GM12865 (cell line): ENCODE data around the gene SYNE1.
"Not testable (repeated sequence)": the region's sequence is repeated elsewhere in the genome, so short reads cannot be mapped to it uniquely, and the experiment has no call there.

Source experiments
- DNase-seq: peaks from one replicate; pipeline ENCODE4 v3.0.0; 2010; ENCODE audit warnings: low read depth
- H3K4me3 ChIP-seq: 2 replicates; pipeline ENCODE4 v1.5.1; 2011; ENCODE audit warnings: mild to moderate bottlenecking, low read depth, low read length, control low read depth
- TF ChIP-seq, protein P1 (sequence below): IDR thresholded peaks from 2 replicates; pipeline ENCODE4 v1.5.1; 2011; ENCODE audit warnings: low read length, control low read depth, low read depth, inconsistent platforms; ENCODE audit not compliant: insufficient read depth; ENCODE audit errors: missing control alignments

Gene SYNE1

DNA sequence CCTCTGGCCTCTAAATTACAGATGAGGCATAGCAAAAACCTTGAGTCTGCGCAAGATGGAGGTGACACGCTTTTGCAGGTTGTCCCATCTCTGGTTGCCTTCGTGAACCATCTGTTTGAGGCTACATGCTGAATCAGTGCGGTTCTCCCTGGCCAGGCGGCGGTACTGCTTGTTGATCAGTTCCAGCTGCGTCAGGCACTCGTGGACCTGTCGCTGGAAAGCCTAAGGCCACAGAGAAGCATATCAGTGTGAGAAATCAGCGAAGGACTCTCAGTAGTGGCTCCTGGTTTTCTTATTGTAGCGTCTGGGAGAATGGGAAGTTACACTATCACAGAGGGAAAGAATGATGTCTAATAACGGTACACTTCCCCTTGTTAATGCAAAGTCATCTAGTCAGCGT, 485.2 kb downstream of the SYNE1 start:
- no peak overlapping the region for H3K4me3 ChIP-seq
- TF ChIP-seq, protein P1, sequence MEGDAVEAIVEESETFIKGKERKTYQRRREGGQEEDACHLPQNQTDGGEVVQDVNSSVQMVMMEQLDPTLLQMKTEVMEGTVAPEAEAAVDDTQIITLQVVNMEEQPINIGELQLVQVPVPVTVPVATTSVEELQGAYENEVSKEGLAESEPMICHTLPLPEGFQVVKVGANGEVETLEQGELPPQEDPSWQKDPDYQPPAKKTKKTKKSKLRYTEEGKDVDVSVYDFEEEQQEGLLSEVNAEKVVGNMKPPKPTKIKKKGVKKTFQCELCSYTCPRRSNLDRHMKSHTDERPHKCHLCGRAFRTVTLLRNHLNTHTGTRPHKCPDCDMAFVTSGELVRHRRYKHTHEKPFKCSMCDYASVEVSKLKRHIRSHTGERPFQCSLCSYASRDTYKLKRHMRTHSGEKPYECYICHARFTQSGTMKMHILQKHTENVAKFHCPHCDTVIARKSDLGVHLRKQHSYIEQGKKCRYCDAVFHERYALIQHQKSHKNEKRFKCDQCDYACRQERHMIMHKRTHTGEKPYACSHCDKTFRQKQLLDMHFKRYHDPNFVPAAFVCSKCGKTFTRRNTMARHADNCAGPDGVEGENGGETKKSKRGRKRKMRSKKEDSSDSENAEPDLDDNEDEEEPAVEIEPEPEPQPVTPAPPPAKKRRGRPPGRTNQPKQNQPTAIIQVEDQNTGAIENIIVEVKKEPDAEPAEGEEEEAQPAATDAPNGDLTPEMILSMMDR: no peak
- no peak for DNase-seq

DNA sequence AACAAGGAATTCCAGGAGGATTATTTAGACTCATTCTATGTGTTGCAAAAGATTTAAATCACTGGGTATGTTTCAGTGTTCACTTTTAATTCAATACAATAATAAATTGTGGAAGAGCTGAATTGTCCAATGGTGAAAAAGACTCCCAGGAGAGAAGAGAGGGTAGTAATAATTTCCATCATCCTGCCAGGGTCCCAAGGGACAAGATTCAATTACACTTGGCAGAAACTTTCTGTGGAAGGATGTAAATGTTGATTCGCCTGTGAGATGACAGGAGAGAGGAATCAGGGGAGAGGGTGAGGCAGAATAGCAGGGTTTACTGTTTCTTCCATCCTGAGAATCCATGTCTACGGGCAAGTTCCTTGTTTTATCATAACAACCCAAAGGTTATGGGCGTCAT, 487.0 kb downstream of the SYNE1 start:
- H3K4me3 ChIP-seq: no peak overlapping the region
- no peak for DNase-seq
- TF ChIP-seq, protein P1: no peak

DNA sequence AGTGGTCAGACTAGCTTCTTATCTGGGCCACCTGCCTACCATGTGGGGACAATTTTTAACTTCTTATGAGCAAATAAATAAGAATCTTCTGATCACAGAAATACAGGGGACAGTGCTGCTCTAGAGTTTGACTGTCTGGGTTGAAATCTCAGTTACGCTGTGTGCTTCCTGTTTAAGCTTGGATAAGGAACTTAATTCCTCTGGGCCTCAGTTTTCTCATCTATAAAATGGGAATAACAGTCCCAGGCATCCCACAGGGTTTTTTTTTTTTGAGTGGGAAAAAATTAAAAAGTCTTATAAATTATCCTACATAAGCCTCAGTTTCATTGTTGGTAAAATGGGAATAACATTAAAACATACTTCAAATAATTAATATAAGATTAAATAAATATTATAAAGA, 488.8 kb downstream of the SYNE1 start:
- TF ChIP-seq, protein P1: no peak
- DNase-seq: no peak
- no peak overlapping the region for H3K4me3 ChIP-seq

DNA sequence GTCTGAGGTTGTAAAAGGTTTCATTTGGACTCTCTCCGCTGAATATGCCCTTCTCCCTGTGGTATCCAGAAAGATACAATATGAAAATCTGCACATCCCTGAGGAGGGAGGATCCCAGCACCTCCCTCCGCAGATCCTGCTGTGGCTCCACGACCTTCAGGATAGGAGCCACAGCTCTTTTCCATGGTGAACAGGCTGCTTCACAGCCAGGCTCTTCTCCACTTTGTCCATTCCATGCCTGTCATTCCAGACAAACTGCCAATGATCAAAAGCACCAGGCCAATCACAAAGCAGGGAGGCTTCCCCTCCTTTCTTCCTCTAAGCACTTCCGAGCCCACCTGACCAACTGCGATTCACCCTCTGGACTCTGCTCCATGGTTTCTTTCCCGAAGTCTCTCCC, 489.9 kb downstream of the SYNE1 start:
- DNase-seq: no peak
- TF ChIP-seq, protein P1: no peak
- no peak overlapping the region for H3K4me3 ChIP-seq

DNA sequence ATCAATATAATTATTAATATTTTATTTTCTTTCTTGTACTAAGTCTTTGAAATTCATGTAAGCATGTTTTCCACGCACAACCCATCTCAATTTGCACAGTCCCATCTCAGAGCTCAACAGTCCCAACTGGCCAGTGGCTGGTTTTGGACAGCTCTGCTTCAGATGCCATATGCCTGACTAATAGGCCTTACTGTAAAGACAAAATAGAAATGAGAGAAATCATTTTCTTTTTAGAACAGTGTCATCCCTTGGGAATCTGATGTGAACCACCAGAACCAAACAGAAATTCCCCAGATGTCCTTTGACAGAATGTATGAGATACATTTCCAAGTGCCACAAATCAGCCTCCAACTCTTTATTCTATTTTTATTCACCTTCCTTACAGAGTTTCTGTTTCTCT, 490.8 kb downstream of the SYNE1 start:
- no peak overlapping the region for H3K4me3 ChIP-seq
- TF ChIP-seq, protein P1: no peak
- no peak for DNase-seq

DNA sequence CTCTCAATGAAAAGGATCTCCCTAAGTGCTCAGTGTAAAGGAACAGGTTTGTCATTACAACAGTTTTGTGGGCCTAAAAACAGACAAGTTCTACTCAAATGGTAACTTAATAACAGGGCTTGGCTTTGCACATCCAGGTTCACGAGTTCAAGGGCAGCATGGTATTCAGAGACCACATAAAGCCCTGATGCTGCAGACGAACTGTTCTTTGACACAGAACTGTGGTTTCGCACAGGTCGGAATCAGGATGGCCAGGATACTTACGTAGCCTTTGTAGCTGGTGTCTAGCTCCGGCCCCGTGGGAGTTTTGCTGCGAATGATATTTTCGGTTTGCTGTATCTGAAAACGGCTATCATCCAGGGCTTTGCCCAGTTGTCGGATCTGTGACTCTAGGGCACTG, 493.8 kb downstream of the SYNE1 start:
- TF ChIP-seq, protein P1: no peak
- no peak for DNase-seq
- H3K4me3 ChIP-seq: no peak overlapping the region

DNA sequence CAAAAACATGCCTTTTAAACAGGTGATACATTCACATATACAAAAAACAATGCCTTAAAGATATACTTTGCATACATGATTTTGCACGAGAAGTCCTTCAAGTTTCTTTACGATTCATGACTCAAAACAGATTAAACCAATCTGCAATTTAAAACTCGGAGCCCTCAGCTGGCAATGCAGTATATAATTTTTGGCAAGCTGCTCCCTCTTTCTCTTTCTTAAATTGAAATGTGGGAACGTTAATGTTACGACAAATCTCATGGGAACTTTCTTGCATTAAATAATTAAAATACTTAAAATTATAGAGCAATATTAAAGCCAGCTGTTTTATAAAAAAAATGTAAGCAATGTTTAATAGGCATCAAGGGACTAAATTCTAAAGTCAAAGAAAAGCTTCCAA, 495.1 kb downstream of the SYNE1 start:
- no peak for DNase-seq
- TF ChIP-seq, protein P1: no peak
- H3K4me3 ChIP-seq: no peak overlapping the region

DNA sequence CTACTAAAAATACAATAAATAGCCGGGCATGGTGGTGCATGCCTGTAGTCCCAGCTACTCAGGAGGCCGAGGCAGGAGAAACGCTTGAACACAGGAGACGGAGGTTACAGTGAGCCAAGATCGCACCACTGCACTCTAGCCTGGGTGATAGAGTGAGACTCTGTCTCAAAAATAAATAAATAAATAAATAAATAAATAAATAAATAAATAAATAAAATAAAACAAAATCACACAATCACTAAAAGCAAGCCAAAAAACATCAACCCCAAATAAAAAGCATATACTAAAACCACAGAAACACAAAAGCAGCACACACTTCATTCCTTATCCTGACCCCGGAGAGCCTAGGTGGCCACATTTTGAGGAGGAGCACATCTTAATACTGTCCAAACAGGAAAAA, 498.8 kb downstream of the SYNE1 start:
- not testable (repeated sequence) for DNase-seq

More for the DNA sequence above, 498.8 kb downstream of the SYNE1 start:
- not testable (repeated sequence) for H3K4me3 ChIP-seq
